Esophagus squamous epithelium (tissue), 5 donors: ENCODE data around the gene EPB41L2. TPM values are rescaled to one million over a fixed set of nuclear protein-coding genes. Genes with fewer than 3 reads are reported as not detected.
"Not testable (repeated sequence)": the region's sequence is repeated elsewhere in the genome, so short reads cannot be mapped to it uniquely, and the experiment has no call there.

Experiments used
- DNase-seq: peaks from one replicate; lab custom pipeline; 2025; lab: John Stamatoyannopoulos, UW
- H3K27ac ChIP-seq, 4 donors: fragments of 200-600 bp; sonication (generic); one replicate each; pipeline ENCODE4 v1.5.1; 2016 to 2019; ENCODE audit warnings: mild to moderate bottlenecking in 1 of 4
- H3K27me3 ChIP-seq, 4 donors: fragments of 200-600 bp; sonication (generic); 1 replicate in 3 of 4; 2 replicates in 1 of 4; pipeline versions ENCODE4 v1.5.1 to v1.6.0; 2017 to 2021; ENCODE audit warnings: antibody characterized with exemption in 1 of 4
- H3K36me3 ChIP-seq, 3 donors: fragments of 200-600 bp; sonication (generic); one replicate each; pipeline ENCODE4 v1.5.1; 2016 to 2019
- H3K4me1 ChIP-seq, 3 donors: fragments of 200-600 bp; sonication (generic); one replicate each; pipeline ENCODE4 v1.5.1; 2017 to 2019
- H3K4me3 ChIP-seq, 4 donors: fragments of 200-600 bp; sonication (generic); 1 replicate in 3 of 4; 2 replicates in 1 of 4; pipeline ENCODE4 v1.5.1; 2016 to 2019; ENCODE audit warnings: mild to moderate bottlenecking in 2 of 4, moderate library complexity in 1 of 4
- H3K9me3 ChIP-seq, 3 donors: fragments of 200-600 bp; sonication (generic); one replicate each; pipeline ENCODE4 v1.5.1; 2016 to 2019
- POLR2A ChIP-seq, 4 donors: fragments of 450-650 bp; IDR thresholded peaks; one replicate each; pipeline ENCODE4 v1.6.1; 2017; ENCODE audit warnings: antibody characterized with exemption in 4 of 4, mild to moderate bottlenecking in 4 of 4, moderate library complexity in 3 of 4
- WGBS, 2 donors: methylation state at CpG; one replicate each; pipeline ENCODE4 v1.1.5; 2018; 5-methylcytosine and 5-hydroxymethylcytosine counted together
- intact Hi-C: fragments of 100-400 bp; cut with DNase I; formaldehyde crosslinking; loops from one replicate; pipeline ENCODE4 v1.15.0; 2022
- total RNA-seq, 4 donors: library from RNA; depleted of rRNA; stranded (reverse); fragments of >200 nt; gene quantifications; one replicate each; pipeline ENCODE4 v1.1.0, GENCODE V29; 2016
- TF ChIP-seq, protein P1 (sequence below), 6 experiments: fragments of 450-650 bp in 4 of 6; fragments of 200-600 bp in 2 of 6; sonication (generic) in 2 of 6; IDR thresholded peaks; one replicate each; pipeline ENCODE4 v1.5.1; 2016 to 2019; ENCODE audit warnings: antibody characterized with exemption in 6 of 6, mild to moderate bottlenecking in 4 of 6, moderate library complexity in 4 of 6
- donor health status: DM: yes; HTN: yes; CAD: no.

The EPB41L2 gene
- total RNA-seq, 4 donors from 2014 or later: 6.2 to 58.0 (median 14.9) TPM

DNA sequence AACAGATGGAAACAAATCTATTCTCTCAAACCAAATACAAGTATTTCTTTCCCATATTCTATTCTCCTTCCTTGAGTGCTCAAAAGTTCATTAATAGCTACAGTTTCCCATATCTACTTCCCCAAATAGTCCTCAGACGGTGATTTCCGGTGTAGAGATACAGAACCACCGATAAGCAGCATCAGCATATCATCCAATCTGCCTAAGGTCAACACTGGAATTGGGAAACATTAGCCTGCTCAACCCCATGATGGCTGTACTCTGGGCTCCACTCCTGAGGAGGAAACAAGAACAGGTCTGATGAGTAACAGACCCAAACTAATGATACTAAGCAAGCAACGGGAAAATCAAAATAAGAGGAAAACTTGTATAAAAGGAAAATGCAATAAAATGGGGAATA lies 115.6 kb downstream of the EPB41L2 start:
- H3K4me1 ChIP-seq: peaks cover 0 to 11% (median 0%) of the 10 kb centered on the region in 3 donors
- no peak overlapping the region for H3K4me3 ChIP-seq
- 70 to 91% methylated on average over 4 of the region's 4 CpGs for WGBS, 2 donors
- H3K27ac ChIP-seq: no peak overlapping the region
- no peaks in the 10 kb centered on the region for H3K36me3 ChIP-seq
- no peaks in the 10 kb centered on the region for H3K27me3 ChIP-seq
- H3K9me3 ChIP-seq: no peaks in the 10 kb centered on the region
- no peak for DNase-seq
- intact Hi-C loops: no loop called here
- TF ChIP-seq, protein P1, sequence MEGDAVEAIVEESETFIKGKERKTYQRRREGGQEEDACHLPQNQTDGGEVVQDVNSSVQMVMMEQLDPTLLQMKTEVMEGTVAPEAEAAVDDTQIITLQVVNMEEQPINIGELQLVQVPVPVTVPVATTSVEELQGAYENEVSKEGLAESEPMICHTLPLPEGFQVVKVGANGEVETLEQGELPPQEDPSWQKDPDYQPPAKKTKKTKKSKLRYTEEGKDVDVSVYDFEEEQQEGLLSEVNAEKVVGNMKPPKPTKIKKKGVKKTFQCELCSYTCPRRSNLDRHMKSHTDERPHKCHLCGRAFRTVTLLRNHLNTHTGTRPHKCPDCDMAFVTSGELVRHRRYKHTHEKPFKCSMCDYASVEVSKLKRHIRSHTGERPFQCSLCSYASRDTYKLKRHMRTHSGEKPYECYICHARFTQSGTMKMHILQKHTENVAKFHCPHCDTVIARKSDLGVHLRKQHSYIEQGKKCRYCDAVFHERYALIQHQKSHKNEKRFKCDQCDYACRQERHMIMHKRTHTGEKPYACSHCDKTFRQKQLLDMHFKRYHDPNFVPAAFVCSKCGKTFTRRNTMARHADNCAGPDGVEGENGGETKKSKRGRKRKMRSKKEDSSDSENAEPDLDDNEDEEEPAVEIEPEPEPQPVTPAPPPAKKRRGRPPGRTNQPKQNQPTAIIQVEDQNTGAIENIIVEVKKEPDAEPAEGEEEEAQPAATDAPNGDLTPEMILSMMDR (IDR thresholded peaks at IDR 0.05): no peak
- TF ChIP-seq POLR2A (IDR thresholded peaks at IDR 0.05): no peak

- WGBS, 2 donors: 45 to 66% methylated on average over 2 of the region's 2 CpGs
- Histone ChIP-seq H3K36me3 (no peaks in the 10 kb centered on the region), H3K27ac (no peak overlapping the region), H3K9me3 (no peaks in the 10 kb centered on the region), H3K4me3 (no peak overlapping the region), H3K4me1 (peaks cover 0 to 11% (median 0%) of the 10 kb centered on the region in 3 donors), H3K27me3 (no peaks in the 10 kb centered on the region)
- TF ChIP-seq POLR2A (IDR thresholded peaks at IDR 0.05): no peak
- TF ChIP-seq, protein P1 (IDR thresholded peaks at IDR 0.05): no peak
- no peak for DNase-seq
- intact Hi-C loops: no loop called here
Measured at GRCh38 chr6:130946076-130946475, 117.0 kb downstream of the EPB41L2 start.

- no peaks in the 10 kb centered on the region for H3K27me3 ChIP-seq
- H3K36me3 ChIP-seq: no peaks in the 10 kb centered on the region
- intact Hi-C loops: no loop called here
- H3K9me3 ChIP-seq: no peaks in the 10 kb centered on the region
- TF ChIP-seq, protein P1 (IDR thresholded peaks at IDR 0.05): no peak
- no peak for TF ChIP-seq POLR2A (IDR thresholded peaks at IDR 0.05)
- 59 to 64% methylated on average over 4 of the region's 4 CpGs for WGBS, 2 donors
- DNase-seq: no peak
- H3K27ac ChIP-seq: no peak overlapping the region
- H3K4me3 ChIP-seq: no peak overlapping the region
- H3K4me1 ChIP-seq: peaks cover 0 to 11% (median 0%) of the 10 kb centered on the region in 3 donors
Measured at GRCh38 chr6:130945401-130945919, 117.6 kb downstream of the EPB41L2 start.

DNA sequence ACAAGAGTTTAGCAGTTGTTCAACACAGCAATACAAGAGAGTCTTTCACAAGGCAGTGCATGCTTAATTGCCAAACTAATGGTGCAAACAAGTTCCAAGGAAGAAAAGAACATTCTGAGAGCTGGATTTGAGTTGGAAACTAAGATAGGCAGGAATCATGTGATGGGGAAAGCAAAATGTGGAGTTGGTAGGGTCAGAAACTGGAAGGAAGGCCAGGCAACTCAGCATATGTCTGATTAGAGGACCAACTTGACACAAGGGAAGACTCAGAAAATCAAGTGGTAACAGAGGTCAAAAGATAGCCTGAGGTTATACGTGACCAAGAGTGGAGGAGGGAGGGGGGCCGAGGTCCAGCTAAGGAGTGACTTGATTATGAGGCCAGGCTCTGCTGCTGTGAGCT lies 118.6 kb downstream of the EPB41L2 start:
- intact Hi-C loops: no loop called here
- Histone ChIP-seq H3K4me1 (peaks cover 0 to 11% (median 0%) of the 10 kb centered on the region in 3 donors), H3K36me3 (no peaks in the 10 kb centered on the region), H3K4me3 (no peak overlapping the region), H3K27ac (no peak overlapping the region), H3K27me3 (no peaks in the 10 kb centered on the region), H3K9me3 (no peaks in the 10 kb centered on the region)
- TF ChIP-seq POLR2A (IDR thresholded peaks at IDR 0.05): no peak
- TF ChIP-seq, protein P1 (IDR thresholded peaks at IDR 0.05): no peak
- DNase-seq: no peak
- WGBS, 2 donors: 82 to 89% methylated on average over 2 of the region's 2 CpGs

DNA sequence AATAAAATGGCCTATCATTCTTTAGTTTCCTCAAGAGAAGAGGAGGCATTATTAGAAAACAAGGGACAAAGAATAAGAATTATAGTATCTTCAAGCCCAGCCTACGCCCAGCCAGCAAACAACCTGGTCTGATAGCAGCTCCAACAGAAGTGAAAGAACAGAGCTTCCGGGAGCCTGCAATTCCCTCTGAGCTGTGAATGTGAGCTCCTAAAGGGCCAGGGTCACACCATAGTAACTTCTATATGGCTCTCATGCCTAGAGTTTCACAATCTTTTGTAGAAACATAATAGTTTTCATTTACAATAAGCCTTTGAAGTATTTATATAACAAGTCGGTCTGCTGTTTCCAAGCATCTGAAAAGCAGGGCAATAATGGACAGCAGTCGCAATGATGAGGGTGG lies 119.3 kb downstream of the EPB41L2 start:
- TF ChIP-seq, protein P1 (IDR thresholded peaks at IDR 0.05): no peak
- no peak for TF ChIP-seq POLR2A (IDR thresholded peaks at IDR 0.05)
- WGBS, 2 donors: 72 to 86% methylated on average over 4 of the region's 4 CpGs
- H3K27ac ChIP-seq: no peak overlapping the region
- intact Hi-C loops: no loop called here
- no peaks in the 10 kb centered on the region for H3K9me3 ChIP-seq
- no peak overlapping the region for H3K4me3 ChIP-seq
- H3K27me3 ChIP-seq: no peaks in the 10 kb centered on the region
- no peaks in the 10 kb centered on the region for H3K36me3 ChIP-seq
- peaks cover 0 to 11% (median 0%) of the 10 kb centered on the region in 3 donors for H3K4me1 ChIP-seq
- DNase-seq: no peak

DNA sequence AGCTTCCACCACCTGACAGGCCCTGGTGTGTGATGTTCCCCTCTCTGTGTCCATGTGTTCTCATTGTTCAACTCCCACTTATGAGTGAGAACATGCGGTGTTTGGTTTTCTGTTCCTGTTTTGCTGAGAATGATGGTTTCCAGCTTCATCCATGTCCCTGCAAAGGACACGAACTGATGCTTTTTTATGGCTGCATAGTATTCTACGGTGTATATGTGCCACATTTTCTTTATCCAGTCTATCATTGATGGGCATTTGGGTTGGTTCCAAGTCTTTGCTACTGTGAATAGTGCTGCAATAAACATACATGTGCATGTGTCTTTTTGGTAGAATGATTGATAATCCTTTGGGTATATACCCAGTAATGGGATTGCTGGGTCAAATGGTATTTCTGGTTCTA lies 120.3 kb downstream of the EPB41L2 start:
- 93 to 97% methylated on average over 3 of the region's 3 CpGs for WGBS, 2 donors
- peaks cover 0 to 11% (median 0%) of the 10 kb centered on the region in 3 donors for H3K4me1 ChIP-seq
- H3K4me3 ChIP-seq, intact Hi-C loops, DNase-seq, H3K27me3 ChIP-seq, H3K9me3 ChIP-seq, H3K27ac ChIP-seq, H3K36me3 ChIP-seq: not testable (repeated sequence)
